ENCODE data around the gene ARHGAP42.
A peak's percentile ranks its signal among the peaks of the same experiment; 100 is the strongest.

Gene ARHGAP42

GRCh38 chr11:100932474-100933100 is 245.5 kb downstream of the ARHGAP42 start:
- ATAC-seq = peak; percentile 73
- TF ChIP-seq, protein P1, sequence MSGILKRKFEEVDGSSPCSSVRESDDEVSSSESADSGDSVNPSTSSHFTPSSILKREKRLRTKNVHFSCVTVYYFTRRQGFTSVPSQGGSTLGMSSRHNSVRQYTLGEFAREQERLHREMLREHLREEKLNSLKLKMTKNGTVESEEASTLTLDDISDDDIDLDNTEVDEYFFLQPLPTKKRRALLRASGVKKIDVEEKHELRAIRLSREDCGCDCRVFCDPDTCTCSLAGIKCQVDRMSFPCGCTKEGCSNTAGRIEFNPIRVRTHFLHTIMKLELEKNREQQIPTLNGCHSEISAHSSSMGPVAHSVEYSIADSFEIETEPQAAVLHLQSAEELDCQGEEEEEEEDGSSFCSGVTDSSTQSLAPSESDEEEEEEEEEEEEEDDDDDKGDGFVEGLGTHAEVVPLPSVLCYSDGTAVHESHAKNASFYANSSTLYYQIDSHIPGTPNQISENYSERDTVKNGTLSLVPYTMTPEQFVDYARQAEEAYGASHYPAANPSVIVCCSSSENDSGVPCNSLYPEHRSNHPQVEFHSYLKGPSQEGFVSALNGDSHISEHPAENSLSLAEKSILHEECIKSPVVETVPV (CRISPR knock-in tag; IDR thresholded peaks at IDR 0.05) = no peak

- ATAC-seq = no peak
- TF ChIP-seq ARNTL (CRISPR knock-in tag; IDR thresholded peaks at IDR 0.05; ENCODE audit: borderline replicate concordance, low read depth) (no peak), TOX (CRISPR knock-in tag; IDR thresholded peaks at IDR 0.05; ENCODE audit: borderline replicate concordance) (no peak), ZC3H10 (CRISPR knock-in tag; IDR thresholded peaks at IDR 0.05) (no peak), POU6F1 (CRISPR knock-in tag; IDR thresholded peaks at IDR 0.05; ENCODE audit: borderline replicate concordance, low read depth) (no peak), OSR1 (CRISPR knock-in tag; IDR thresholded peaks at IDR 0.05) (no peak), ZNF70 (CRISPR knock-in tag; IDR thresholded peaks at IDR 0.05) (no peak), ISL1 (CRISPR knock-in tag; IDR thresholded peaks at IDR 0.05) (no peak), ZNF565 (CRISPR knock-in tag; conservative IDR thresholded peaks at IDR 0.05; ENCODE audit: low read depth) (no peak), CSDC2 (CRISPR knock-in tag; IDR thresholded peaks at IDR 0.05) (no peak), ESRRG (CRISPR knock-in tag; IDR thresholded peaks at IDR 0.05) (no peak), SNAI2 (CRISPR knock-in tag; IDR thresholded peaks at IDR 0.05) (no peak), ZFP3 (CRISPR knock-in tag; IDR thresholded peaks at IDR 0.05) (no peak)
- TF ChIP-seq, protein P1 (CRISPR knock-in tag; IDR thresholded peaks at IDR 0.05) = no peak
Observed at GRCh38 chr11:100936781-100937180, 249.7 kb downstream of the ARHGAP42 start.

DNA sequence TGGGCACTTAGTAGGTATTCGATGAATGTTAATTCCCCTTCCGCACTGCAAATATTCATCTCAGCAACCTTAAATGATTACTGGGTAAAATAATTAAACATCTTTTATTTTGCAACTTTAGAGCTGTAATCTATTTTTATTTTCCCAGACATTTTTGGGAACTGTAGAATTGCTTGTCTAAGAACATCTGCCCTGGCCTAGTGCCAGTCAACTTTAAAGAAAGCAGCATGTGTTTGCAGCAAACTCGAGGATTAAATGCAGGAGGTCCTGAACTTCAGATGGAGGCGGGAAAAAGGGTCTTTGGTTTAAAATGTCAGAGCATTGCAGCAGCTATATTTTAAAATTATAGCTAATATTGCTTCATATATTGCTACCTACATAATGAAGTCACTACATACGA is 252.5 kb downstream of the ARHGAP42 start:
- ATAC-seq = no peak

GRCh38 chr11:100940111-100940510 is 253.0 kb downstream of the ARHGAP42 start:
- no peak for ATAC-seq
- no peak for TF ChIP-seq ZC3H10 (CRISPR knock-in tag; IDR thresholded peaks at IDR 0.05)
- no peak for TF ChIP-seq GLIS3 (CRISPR knock-in tag; IDR thresholded peaks at IDR 0.05)
- TF ChIP-seq, protein P2, sequence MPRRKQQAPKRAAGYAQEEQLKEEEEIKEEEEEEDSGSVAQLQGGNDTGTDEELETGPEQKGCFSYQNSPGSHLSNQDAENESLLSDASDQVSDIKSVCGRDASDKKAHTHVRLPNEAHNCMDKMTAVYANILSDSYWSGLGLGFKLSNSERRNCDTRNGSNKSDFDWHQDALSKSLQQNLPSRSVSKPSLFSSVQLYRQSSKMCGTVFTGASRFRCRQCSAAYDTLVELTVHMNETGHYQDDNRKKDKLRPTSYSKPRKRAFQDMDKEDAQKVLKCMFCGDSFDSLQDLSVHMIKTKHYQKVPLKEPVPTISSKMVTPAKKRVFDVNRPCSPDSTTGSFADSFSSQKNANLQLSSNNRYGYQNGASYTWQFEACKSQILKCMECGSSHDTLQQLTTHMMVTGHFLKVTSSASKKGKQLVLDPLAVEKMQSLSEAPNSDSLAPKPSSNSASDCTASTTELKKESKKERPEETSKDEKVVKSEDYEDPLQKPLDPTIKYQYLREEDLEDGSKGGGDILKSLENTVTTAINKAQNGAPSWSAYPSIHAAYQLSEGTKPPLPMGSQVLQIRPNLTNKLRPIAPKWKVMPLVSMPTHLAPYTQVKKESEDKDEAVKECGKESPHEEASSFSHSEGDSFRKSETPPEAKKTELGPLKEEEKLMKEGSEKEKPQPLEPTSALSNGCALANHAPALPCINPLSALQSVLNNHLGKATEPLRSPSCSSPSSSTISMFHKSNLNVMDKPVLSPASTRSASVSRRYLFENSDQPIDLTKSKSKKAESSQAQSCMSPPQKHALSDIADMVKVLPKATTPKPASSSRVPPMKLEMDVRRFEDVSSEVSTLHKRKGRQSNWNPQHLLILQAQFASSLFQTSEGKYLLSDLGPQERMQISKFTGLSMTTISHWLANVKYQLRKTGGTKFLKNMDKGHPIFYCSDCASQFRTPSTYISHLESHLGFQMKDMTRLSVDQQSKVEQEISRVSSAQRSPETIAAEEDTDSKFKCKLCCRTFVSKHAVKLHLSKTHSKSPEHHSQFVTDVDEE (CRISPR knock-in tag; IDR thresholded peaks at IDR 0.05) = no peak
- TF ChIP-seq POU6F1 (CRISPR knock-in tag; IDR thresholded peaks at IDR 0.05; ENCODE audit: borderline replicate concordance, low read depth) = no peak
- TF ChIP-seq BACH2 (CRISPR knock-in tag; IDR thresholded peaks at IDR 0.05; ENCODE audit: borderline replicate concordance) = no peak
- TF ChIP-seq ESRRG (CRISPR knock-in tag; IDR thresholded peaks at IDR 0.05) = no peak
- TF ChIP-seq, protein P1 (CRISPR knock-in tag; IDR thresholded peaks at IDR 0.05) = no peak

More for the DNA sequence above, 252.5 kb downstream of the ARHGAP42 start:
- TF ChIP-seq OSR1 (CRISPR knock-in tag; IDR thresholded peaks at IDR 0.05) = no peak
- TF ChIP-seq BACH2 (CRISPR knock-in tag; IDR thresholded peaks at IDR 0.05; ENCODE audit: borderline replicate concordance) = no peak
- TF ChIP-seq, protein P3, sequence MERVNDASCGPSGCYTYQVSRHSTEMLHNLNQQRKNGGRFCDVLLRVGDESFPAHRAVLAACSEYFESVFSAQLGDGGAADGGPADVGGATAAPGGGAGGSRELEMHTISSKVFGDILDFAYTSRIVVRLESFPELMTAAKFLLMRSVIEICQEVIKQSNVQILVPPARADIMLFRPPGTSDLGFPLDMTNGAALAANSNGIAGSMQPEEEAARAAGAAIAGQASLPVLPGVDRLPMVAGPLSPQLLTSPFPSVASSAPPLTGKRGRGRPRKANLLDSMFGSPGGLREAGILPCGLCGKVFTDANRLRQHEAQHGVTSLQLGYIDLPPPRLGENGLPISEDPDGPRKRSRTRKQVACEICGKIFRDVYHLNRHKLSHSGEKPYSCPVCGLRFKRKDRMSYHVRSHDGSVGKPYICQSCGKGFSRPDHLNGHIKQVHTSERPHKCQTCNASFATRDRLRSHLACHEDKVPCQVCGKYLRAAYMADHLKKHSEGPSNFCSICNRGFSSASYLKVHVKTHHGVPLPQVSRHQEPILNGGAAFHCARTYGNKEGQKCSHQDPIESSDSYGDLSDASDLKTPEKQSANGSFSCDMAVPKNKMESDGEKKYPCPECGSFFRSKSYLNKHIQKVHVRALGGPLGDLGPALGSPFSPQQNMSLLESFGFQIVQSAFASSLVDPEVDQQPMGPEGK (CRISPR knock-in tag; IDR thresholded peaks at IDR 0.05; ENCODE audit: borderline replicate concordance) = no peak
- no peak for TF ChIP-seq ZC3H10 (CRISPR knock-in tag; IDR thresholded peaks at IDR 0.05)
- TF ChIP-seq, protein P1 (CRISPR knock-in tag; IDR thresholded peaks at IDR 0.05) = no peak
